GM12872 (cell line): ENCODE results near the gene ANO7.

Source experiments
- CTCF ChIP-seq: IDR thresholded peaks from 3 replicates; pipeline ENCODE4 v1.5.1; 2011; ENCODE audit warnings: low read depth, mild to moderate bottlenecking, low read length, moderate library complexity; ENCODE audit not compliant: insufficient read depth

The ANO7 gene

GRCh38 chr2:241200822-241201395, 12.4 kb downstream of the ANO7 start:
- TF ChIP-seq CTCF = no peak

DNA sequence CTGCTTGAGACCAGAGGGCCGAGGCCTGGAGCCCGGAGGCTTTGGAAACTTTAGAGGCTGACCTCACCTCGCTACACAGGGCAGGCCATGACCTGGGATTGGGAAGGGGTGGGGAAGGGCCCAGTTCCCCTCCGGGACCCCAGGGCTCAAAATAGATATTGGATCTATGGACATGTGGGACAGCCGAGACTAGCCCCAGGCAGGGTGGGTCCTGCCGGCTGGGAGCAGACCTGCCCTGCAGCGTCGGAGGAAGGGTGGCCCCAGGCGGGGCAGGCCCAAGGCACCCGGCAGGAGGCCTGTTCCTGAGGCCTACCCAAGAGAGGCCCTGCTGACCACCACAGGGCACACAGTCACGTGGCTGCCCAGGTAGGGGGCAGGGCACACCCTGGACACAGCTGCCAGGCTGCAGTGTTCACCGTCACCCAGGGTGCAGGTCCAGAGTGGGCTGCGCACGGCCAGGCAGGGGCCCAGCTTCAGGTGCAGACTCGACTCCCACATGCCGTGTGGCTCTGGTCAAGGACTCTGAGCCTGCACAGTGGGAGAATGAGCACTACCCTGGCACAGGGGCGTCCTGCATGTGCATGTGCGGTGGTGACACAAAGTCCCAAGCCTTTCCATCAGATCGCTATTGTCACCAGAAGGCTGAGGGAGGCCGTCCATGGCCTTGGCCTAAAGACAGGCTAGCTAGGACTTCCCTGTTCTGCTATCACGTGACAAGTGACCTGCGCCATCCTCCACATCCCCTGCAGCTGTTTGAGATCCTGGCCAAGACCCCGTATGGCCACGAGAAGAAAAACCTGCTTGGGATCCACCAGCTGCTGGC, 13.2 kb downstream of the ANO7 start:
- TF ChIP-seq CTCF = no peak

GRCh38 chr2:241202268-241202585, 13.8 kb downstream of the ANO7 start:
- TF ChIP-seq CTCF = no peak

- no peak for TF ChIP-seq CTCF
Observed at GRCh38 chr2:241202681-241203080, 14.2 kb downstream of the ANO7 start.

DNA sequence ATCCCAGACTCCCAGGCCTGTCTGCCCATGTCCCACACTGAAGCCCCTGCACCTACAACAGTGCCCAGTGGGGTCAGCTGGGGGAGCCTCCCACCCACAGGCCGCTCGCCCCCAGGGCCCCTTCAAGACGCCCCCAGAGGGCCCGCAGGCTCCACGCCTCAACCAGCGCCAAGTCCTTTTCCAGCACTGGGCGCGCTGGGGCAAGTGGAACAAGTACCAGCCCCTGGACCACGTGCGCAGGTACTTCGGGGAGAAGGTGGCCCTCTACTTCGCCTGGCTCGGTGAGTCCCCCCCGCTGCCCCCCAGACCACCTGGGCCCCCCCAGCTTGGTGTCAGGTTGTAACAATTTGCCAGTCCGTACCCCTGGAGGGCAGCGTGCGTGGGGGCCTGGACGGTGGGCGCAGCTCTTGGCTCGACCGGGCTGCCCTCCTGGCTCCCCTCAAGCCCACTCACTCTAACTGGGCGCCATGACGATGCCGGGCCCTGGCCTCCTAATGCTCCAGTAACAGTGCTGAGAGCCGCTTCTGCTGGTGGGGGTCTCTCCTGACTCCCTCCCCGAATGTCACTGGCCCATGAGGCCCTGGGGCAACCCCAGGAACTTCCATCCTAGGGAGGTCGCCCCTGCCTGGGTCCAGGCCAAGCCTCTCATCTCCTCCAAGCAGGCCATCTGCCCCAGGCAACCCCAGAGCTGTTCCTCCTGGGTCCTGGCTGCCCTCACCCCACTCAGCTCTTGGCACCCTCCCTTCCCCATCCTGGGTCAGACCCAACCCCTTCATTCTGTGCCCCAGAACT, 14.9 kb downstream of the ANO7 start:
- no peak for TF ChIP-seq CTCF

- TF ChIP-seq CTCF = no peak
Observed at GRCh38 chr2:241204010-241204384, 15.5 kb downstream of the ANO7 start.

GRCh38 chr2:241204490-241204889, 16.0 kb downstream of the ANO7 start:
- no peak for TF ChIP-seq CTCF
